HG02678 (cell line): ENCODE results near the gene ARHGEF25.
A peak's percentile ranks its signal among the peaks of the same experiment; 100 is the strongest.
"Not testable (repeated sequence)": the region's sequence is repeated elsewhere in the genome, so short reads cannot be mapped to it uniquely, and the experiment has no call there.

ENCODE experiments used
- ATAC-seq: cut with Tn5 transposase; IDR thresholded peaks from one replicate; pipeline ENCODE4 v1.9.1; 2021; ENCODE audit warnings: mild to moderate bottlenecking, moderate library complexity; ENCODE audit not compliant: unreplicated experiment

ARHGEF25 gene

GRCh38 chr12:57585156-57585555, 26.1 kb upstream of the ARHGEF25 start:
- no peak for ATAC-seq

DNA sequence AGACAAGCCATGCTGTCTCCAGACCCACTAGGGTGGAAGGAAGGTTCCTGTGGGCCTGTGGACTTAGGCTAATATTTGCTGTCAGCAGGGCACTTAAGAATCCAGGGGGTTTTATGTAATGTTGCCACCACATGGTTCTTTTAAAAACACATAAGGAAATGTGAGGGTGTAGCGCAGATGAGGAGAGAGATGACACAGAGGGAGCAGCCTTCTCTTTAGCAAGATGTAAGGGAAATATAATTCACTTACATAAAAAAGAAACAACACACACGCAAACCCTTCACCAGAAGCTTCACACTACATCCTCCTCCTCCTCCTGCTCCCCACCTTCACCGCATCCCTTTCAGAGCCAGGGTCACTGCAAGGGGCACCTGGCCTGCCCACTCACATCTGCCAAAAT, 25.1 kb upstream of the ARHGEF25 start:
- no peak for ATAC-seq

GRCh38 chr12:57586832-57587429, 24.3 kb upstream of the ARHGEF25 start:
- ATAC-seq, result no peak

- not testable (repeated sequence) for ATAC-seq
These were observed 22.2 kb upstream of the ARHGEF25 start for GRCh38 chr12:57588951-57589610.

DNA sequence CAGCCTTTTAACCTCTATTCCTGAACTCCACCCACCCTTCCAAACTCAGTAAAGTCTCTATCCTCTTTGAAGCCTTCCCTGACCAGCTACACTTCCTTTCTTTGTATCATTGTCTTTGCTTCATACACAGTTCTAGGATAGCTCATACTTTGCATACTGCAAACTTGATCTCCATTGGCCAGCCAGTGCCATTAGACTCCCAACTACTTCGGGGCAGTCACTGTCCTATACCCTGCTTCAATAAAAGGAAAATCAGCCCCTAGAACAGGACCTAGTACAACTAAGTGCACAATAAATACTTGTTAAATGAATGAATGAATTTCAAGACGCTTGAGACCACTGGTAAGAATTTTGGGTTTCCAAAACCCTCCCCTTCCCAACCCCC, 20.8 kb upstream of the ARHGEF25 start:
- no peak for ATAC-seq

DNA sequence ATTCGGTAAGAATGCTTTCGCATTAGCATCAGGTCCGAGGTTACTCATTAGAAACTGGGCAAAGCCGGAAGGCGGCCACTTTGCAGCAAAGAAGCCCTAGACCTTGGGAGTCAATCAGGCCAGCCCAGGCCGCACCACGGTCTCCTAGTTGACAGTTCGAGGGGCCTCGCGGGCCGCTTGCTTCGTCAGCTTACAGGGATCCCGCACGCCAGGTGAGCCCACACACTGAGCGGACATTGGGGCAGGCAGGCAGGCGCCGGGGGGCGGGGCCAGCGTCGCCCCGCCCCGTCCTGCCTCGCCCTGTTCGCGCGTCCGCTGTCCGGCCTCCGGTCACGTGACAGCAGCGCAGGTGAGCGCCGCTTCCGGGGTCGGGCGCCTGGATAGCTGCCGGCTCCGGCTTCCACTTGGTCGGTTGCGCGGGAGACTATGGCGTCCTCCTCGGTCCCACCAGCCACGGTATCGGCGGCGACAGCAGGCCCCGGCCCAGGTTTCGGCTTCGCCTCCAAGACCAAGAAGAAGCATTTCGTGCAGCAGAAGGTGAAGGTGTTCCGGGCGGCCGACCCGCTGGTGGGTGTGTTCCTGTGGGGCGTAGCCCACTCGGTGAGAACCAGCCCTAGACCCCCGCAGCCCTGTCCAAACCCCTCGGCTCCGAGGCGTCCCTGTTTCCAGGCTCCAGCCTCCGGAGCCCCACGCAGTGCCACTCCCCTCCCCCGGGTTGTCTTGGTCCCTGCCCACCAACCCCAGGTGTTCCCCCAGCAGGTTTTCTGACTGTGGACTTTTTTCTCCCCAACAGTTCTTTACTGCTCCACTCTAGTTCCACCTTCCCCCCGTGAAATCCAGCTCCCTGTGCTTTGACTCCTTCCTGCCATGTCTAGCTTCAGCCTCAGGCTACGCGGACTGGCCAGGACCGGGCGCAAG, 20.1 kb upstream of the ARHGEF25 start, which contains the start of gene PIP4K2C:
Gene PIP4K2C (plus strand): TSS at position 329 of the 918 bp plus-strand sequence. CDS start 98 bp downstream, at position 427.
- ATAC-seq, result peak; percentile 98

DNA sequence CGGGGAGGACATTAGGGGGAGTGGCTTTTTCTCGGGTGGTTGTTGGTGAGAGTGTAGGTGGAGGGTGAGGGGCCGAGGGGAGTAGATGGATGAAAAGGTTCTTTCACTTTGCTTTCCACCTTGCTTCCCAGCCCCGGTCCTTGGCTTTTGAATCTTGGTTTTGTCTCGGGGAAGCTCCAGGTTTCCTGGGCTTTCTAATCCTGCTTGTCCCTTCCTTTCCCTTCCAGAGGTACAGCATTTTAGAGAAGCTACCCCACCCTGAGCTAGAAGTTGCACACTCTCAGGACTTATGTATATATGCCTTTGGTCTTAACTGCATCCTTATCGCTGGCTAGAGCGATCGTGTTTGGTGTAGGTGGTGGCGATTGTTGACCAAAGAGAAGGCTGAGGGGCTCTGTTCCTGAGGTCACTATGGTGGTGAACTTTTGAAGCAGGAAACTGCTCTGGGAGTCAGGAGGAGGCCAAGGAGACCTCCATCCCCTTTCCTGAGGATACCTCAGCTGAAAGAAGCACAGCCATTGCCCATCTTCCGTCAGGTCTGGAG, 19.4 kb upstream of the ARHGEF25 start:
- ATAC-seq, result no peak

DNA sequence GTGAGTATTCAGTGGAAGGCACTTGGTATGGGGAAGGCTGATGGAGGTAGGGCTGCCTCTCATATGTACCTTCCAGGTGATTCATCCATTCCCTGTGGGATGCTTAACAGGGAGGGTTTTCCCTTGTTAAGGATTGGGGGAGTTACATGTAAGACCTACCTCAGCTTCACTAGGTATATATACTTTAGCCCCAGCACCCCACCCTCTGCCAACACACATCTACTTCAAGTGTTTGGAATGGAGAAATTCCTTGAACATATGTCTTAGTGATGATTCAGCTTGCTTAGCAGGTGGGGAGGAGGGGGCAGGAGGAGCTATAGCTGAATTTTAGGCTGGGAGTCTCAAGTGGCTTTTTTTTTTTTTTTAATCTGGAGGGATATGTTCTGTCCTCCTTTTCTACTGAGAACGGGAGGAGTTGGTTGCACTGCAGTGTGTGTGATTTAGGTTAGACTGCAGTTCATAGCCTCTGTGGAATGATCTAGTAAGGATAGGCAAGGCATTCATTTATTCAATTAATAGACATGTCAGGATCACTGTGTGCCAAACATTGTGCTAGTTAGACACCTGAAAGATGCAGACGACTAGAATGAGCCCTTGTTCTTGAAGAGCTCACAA, 18.6 kb upstream of the ARHGEF25 start:
- ATAC-seq, result no peak

- ATAC-seq, result no peak
These were observed 18.0 kb upstream of the ARHGEF25 start for GRCh38 chr12:57593187-57593586.

- ATAC-seq, result no peak
These were observed 10.8 kb upstream of the ARHGEF25 start for GRCh38 chr12:57600395-57600794.

GRCh38 chr12:57602544-57602943, 8.7 kb upstream of the ARHGEF25 start:
- no peak for ATAC-seq

GRCh38 chr12:57603324-57603723, 7.9 kb upstream of the ARHGEF25 start:
- no peak for ATAC-seq

- ATAC-seq, result no peak
These were observed 7.3 kb upstream of the ARHGEF25 start for GRCh38 chr12:57603815-57604453.

DNA sequence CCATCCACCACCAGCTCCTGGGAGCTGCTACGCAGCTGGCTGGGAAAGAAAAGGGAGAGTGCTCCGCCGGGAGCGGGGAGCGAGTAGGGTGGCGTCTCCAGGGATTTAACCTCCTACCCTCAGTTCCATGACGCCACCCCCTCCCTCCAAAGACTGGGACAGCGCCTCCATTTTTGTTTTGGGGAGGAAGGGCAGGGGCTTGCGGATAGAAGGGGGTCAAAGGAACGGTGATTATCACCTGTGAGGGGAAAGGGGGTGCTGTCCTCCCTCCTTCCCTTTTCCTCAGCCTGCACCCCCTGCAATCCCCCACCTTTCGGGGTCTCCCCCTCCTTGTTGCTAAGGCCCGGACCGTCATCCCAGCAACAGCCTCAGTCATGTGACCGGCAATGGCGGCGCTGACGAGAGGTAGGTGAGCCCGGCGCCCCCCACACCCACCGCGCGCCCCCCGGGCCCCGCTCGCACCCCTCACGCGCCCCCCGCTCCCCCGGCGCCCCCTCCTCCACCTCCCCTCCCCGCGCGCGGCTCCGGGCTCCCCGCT, 6.7 kb upstream of the ARHGEF25 start, which contains the start of gene DTX3:
Gene DTX3 (plus strand): TSS at position 371 of the 538 bp plus-strand sequence. CDS start 1,694 bp downstream, outside the sequence.
- ATAC-seq, result peak; percentile 78

DNA sequence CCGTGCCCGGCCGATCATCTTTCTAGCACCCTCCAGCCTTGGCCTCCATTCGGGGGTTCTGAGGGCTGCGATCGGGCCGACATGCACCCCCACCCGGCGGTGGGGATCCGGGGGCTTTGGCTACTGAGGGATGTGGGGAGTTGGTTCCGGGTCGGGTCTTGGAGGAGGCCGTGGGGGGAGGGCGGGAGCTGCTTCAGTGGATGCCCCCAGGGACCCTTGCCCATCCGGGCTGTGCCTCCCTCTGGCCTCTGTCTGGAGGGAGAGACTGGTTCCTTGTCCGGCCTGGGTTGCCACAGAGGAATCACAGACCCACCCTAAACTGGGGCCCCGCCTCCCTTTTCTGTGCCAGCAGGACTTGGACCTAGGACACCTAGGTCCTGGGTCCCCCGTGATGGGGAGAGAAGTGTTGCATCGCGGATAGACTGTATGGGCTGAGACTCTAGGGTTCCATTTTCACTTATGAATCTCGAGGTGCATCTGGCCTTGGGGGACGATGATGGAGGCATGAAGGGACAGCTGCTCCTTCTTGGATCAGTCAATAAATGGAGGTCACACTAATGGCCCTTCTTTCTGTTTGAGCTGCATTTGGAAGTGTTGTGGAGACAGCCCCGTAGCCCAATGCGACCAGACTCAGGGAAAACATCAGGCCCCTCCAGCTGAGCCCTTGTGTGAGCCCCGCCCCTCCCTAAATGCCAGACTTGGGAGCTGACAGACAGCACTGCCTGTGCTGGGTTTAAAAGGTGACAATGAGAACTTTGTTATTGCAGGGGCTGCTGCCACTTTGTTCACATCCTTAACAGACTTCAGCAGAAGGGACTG, 6.0 kb upstream of the ARHGEF25 start:
- ATAC-seq, result no peak

DNA sequence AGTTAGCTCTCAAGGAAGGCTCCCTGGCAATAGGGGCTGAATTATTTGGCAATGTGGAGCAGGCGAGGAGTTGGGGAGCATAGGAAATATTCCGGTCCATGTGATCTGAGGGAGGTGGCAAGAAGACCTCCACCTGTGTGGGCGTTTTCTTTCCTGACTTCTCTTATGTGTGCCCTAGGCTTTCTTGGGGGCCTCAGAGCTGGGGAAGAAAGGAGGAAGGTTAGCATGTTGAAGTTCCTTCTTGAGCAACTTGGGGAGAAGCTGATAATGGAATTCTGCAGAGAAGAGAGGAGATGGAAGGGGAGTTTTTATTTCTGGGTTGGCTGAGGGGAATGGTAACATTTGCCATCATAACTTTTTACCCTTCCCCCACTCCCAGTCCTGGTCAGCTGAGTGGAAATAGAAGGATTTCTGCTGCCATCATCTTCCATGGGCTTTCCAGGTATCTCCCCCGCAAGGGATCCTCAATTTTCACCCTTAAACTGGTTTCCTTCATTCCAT, 5.4 kb upstream of the ARHGEF25 start:
- no peak for ATAC-seq

DNA sequence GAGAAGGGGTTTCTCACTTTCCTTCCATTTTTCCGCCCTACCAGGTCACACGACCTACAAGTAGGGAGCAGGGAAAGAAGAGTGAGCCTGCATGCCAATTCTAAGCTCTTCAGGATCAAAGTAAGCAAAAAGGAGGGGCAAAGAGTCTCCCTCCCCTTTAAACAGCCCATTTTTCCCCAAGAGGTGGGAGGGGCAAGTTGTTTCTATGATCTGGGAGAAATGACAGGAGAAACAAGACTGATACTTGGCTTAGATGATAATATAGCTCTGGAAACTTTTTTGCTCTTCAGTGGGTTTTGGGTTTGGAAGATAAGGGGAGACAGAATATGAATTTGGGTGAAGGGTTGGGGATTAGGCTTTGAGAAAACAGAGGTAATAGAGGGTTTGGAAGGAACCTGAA, 4.8 kb upstream of the ARHGEF25 start:
- no peak for ATAC-seq

- no peak for ATAC-seq
These were observed 4.4 kb upstream of the ARHGEF25 start for GRCh38 chr12:57606821-57607220.
